Activated CD8-positive, alpha-beta memory T cell treated with anti-CD3 and anti-CD28 coated beads, Interleukin-2, amount 50 U/mL, for 1 hour (primary cell): ENCODE results near the gene PTHLH.

Experiments
- DNase-seq: peaks from one replicate; pipeline ENCODE4 v3.0.0-alpha.2; 2020; ENCODE audit errors: extremely low read depth

PTHLH gene

GRCh38 chr12:27974735-27975221 is 2.2 kb upstream of the PTHLH start:
- DNase-seq, result no peak

- no peak for DNase-seq
Measured at GRCh38 chr12:27973487-27973890, 956 bp upstream of the PTHLH start.

DNA sequence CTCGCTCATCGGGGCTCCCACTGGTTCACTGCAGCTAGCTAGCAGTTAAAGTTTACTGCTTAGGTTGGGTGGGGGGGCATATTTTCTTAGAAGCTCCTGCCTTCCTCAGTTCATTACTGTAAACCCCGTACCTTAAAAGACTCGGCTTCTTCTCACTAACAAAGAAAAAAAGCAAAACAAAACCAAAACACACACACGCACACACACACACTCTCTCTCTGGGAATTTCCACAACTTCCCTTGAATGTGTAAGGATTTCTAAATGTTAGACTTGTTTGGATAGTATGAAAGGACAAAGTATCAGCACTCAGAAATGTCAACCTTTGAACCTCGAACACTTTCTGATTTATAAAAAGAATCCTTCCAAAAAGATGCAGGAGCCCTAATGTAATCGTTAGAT is 927 bp downstream of the PTHLH start:
- no peak for DNase-seq

GRCh38 chr12:27971121-27971489 is 1.4 kb downstream of the PTHLH start:
- DNase-seq, result no peak

DNA sequence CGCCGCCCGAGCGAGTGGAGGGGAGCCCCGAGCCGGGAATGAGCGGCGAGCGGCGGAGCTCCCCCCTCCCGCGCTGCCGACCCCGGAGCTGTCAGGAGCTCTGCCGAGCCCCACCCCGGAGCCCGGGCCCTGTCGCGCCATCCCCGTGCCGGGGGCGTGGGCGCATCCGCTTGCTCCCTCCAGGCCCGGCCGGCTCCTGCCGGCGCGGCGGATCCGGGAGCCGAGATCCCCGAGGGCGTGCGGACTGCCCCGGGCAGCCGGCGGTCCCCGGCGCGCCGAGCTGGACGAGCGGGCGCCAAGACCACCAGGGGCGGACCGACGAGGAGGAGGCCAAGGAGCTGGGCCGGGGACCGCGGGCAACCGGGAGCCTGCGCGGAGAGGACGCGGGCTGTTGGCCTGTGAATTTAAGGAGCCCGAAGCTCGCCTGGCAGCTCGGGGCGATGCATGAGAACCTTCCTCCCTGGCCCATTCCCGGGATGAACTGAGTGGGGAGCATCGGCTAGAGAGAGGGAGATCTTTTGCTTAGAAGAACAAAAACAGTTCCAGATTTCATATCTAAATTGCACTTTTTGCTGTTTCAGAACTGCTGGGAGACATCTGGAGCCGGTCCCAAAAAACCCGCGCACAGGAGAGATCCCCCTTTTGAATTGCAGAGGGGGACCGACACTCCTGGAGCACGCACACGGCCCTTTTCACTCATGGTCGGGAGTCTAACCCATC is 2.0 kb downstream of the PTHLH start:
- DNase-seq, result no peak

DNA sequence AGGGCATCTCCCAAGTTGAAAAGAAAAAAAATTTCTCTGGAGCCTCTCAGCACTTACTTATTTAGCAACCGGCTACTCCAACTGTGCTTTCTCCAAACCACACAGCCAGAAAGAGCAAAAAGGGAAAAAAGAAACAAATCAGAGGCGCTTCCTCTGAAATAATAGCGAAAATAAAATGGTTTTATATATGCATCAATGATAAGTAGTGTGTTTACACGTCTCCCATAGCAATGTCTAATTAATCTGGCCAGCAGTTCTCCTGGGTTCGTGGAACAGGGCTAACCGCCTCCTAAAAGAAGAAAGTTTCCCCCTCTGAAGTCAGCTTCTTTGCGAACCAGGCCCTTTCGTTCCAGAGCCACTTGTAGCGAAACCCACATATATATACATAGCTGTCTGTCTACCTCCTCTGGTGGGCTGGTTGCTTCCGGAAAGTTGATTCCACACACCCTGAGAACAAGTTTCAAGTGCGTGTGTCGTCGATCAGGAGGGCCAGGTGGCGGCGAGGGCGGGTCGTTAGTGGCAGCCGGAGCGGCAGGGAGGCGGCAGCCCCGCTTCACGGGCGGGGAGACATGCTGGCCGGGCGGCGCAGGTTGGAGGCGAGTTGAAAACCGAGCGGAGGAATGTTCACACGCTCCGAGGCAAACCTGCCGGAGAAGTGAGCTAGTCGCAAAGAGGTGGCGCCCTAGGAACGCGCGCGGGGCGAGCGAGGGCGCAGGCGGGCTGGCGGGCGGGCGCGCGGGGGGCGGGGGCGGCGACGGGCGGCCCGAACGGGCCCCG is 2.7 kb downstream of the PTHLH start:
- DNase-seq, result no peak

DNA sequence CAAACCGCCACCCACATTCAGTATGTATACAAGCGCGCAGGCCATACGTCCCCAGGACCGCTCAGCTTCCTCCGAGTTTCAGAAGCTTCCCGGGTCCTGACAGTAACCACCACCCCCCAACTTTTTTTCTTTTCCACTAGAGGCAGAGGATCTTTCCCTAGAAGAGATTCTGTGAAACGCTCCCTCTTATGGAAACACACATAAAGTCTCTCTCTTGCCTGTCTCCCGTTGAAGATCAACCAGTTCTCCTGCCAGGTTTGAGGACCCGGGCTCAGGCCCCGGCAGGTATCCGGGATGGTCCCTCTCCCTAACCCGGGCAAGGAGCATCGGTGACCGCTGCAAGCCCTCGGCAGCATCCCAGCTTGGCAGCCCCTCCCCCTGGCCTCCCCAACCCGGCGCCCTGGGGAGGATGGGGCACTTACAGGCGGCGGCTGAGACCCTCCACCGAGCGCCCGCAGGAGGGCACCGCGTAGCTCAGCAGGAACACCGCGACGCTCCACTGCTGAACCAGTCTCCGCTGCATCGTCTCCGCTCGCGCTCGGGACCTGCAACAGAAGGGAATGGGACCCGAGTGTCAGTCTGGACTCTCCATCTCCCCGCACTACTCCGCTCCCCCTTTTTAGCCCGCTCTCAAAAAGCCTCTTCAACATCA is 3.4 kb downstream of the PTHLH start:
- DNase-seq, result no peak

GRCh38 chr12:27967551-27968054 is 4.9 kb downstream of the PTHLH start:
- no peak for DNase-seq

DNA sequence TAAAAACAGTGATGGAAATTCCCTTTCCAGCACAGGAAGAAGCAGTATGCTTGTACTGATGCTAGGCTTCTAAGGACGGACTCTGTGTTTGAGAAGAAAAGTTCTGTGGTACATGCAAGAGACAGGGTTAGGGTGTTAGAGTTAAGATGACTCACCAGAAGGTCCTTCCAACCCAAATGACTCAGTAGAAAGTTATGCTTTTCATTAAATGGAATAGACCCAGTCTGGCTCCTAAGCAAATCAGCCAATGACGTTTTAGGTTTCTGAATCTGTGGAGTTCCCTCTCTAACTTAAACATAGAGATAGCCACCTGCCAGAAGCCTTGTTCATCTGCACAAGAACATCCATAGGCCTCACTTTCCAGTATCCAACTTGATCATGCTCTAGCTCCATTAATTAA is 5.7 kb downstream of the PTHLH start:
- DNase-seq, result no peak

GRCh38 chr12:27965966-27966365 is 6.6 kb downstream of the PTHLH start:
- DNase-seq, result no peak

- DNase-seq, result no peak
Measured at GRCh38 chr12:27965411-27965810, 7.1 kb downstream of the PTHLH start.

GRCh38 chr12:27964123-27964522 is 8.4 kb downstream of the PTHLH start:
- DNase-seq, result no peak

GRCh38 chr12:27960821-27961220 is 11.7 kb downstream of the PTHLH start:
- DNase-seq, result no peak

DNA sequence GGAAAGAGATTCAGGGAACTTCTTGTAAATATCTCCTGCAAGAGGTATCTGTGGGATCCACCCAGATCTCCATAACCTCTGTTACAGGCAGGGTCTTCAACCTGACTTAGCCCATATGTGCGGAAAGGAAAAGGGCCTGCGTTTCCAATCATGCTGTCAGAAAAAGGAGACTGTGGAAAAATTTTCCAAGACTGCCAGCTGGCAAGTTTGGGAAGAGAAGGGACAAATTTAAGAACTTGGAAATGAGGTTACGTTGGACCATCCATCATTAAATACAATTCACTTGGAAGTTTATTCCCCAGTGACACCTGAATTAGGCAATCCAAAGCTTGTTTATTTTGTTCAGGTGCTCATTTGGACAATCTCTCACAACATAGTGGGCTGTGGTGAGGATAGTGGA is 13.9 kb downstream of the PTHLH start:
- DNase-seq, result no peak

GRCh38 chr12:27957366-27957765 is 15.2 kb downstream of the PTHLH start:
- DNase-seq, result no peak

DNA sequence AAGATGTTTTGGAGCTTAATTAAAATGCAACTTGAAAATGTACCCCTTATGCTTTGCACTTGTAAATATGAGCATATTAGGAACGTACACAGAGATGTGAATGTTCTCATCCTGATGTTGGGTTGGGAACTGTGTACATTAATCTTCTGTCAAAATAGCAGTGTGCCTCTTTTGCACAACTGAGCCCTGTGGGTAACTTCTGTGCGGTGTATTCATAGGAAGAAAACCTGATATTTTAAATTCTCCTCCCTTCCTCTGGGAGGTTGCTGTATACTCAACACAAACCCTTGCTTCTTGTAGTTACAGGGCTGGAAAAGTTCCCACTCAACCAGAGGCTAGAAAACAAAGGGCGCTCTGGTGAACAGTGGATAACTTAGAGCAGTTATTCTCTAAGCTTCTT is 18.7 kb downstream of the PTHLH start:
- no peak for DNase-seq

DNA sequence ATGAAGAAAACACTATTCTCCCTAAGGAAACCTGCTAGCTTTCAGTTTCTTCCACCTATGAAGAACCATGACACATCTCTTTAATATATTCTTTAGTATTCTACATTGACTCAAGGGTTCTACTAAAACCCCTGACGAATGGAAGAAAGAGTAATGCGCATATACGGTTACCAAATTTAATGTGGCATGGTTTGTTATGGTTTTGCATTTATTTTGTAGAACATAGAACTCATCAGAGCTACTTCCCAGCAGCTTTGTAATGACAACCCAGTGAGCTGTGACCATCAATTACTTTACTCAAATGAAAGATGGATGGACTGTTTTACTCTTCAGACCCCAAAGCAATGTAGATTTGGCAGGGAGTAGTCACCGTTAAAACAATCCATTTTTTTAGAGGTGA is 19.2 kb downstream of the PTHLH start:
- DNase-seq, result no peak

DNA sequence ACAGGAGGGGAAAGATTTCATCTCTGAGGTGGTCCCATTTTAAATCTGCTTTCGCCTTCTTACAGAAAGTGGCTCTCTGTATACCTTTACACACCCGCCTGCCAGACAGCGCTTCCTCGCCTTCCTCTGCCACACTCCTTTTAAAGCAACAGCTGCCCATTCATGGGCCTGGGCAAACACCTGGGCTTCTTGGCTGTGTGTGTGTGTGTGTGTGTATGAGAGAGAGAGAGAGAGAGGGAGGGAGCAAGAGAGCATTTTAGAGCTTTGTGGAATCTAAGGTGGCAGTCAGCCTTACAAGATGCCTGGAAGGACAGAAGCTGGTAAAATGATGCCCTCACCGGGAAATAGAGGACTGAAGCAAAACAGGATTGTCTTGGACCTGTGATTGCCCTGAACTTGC is 20.0 kb downstream of the PTHLH start:
- DNase-seq, result no peak

- DNase-seq, result no peak
Measured at GRCh38 chr12:27951898-27952297, 20.6 kb downstream of the PTHLH start.

GRCh38 chr12:27946421-27946820 is 26.1 kb downstream of the PTHLH start:
- DNase-seq, result no peak

DNA sequence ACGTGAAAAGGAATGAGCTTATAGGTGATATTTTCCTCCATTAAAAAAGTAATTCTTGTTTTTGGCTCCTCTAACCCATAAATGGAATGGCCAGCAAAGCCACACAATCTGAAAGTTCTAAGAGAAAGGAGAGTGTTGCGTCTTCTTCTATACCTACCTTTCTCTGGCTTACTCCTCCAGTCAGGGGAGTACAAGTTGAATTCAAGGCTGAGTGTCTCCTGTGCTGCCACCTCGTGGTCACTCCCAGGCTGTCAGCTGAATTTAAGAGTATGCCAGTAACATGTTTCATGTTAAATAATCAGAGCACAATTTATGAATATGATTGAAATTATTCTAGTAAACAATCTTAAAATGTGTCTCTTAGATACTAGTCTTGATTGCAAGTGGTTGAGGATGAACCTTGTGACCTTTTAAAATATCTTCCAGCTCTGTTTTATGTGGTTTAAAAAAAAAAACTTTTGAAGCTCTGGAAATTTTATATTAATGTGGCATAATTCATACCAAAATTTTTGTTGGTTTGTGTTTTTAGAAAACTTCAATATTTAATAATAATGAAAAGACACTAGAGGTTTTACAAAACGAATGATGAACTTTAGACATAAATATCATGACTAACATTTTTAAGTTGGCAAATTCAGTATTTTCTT is 31.7 kb downstream of the PTHLH start:
- no peak for DNase-seq

DNA sequence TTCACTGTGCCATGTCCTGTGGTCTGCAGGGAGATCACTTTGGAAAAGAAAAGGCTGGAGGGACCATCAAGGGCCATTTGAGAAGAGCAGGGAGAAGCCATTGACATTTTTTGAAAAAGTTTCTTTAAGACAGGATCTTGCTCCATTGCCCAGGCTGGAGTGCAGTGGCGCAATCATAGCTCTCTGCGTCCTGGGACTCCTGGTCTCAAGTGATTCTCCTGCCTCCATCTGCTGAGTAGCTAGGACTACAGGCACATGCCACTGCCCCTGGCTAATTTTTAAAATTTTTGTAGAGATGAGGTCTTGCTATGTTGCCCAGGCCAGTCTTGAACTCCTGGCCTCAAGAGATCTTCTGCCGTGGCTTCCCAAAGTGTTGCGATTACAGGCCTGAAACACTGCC is 32.3 kb downstream of the PTHLH start:
- DNase-seq, result no peak
